Kidney epithelial cell (primary cell): Measurements from ENCODE around the gene SLC5A3. TPM values are rescaled to one million over a fixed set of nuclear protein-coding genes. Genes with fewer than 3 reads are reported as not detected.

Experiments
- DNase-seq: peaks from one replicate; pipeline ENCODE4 v3.0.0-alpha.2; 2010; ENCODE audit warnings: low read depth
- H3K27me3 ChIP-seq: 2 replicates; pipeline ENCODE4 v1.6.0; 2011; ENCODE audit warnings: low read length; ENCODE audit not compliant: control insufficient read depth, insufficient read depth
- H3K36me3 ChIP-seq: 2 replicates; pipeline ENCODE4 v1.5.1; 2011; ENCODE audit warnings: low read length; ENCODE audit not compliant: control insufficient read depth, insufficient read depth
- H3K4me3 ChIP-seq: 2 replicates; pipeline ENCODE4 v1.5.1; 2011; ENCODE audit warnings: low read depth, mild to moderate bottlenecking, control low read depth, low read length
- CTCF ChIP-seq: IDR thresholded peaks from 2 replicates; pipeline ENCODE4 v1.5.1; 2011; ENCODE audit warnings: mild to moderate bottlenecking, moderate library complexity, low read length, control low read depth, inconsistent platforms; ENCODE audit not compliant: insufficient read depth, poor library complexity, severe bottlenecking
- total RNA-seq: library from RNA; depleted of rRNA; stranded (reverse); fragments of >200 nt; gene quantifications from 2 replicates; pipeline ENCODE4 v1.2.3, GENCODE V29; 2015

Gene SLC5A3
- total RNA-seq, 1 donor from 2014 or later = 11.8 TPM

GRCh38 chr21:34094949-34095348 lies 21.6 kb downstream of the SLC5A3 start:
- peaks cover 6% of the 10 kb centered on the region for H3K36me3 ChIP-seq
- no peaks in the 10 kb centered on the region for H3K27me3 ChIP-seq
- H3K4me3 ChIP-seq = no peak overlapping the region
- no peak for DNase-seq
- no peak for TF ChIP-seq CTCF

GRCh38 chr21:34097442-34097841 lies 24.1 kb downstream of the SLC5A3 start:
- no peak for DNase-seq
- Histone ChIP-seq H3K27me3 (no peaks in the 10 kb centered on the region), H3K4me3 (no peak overlapping the region), H3K36me3 (peaks cover 6% of the 10 kb centered on the region)
- TF ChIP-seq CTCF = no peak

GRCh38 chr21:34100337-34100736 lies 27.0 kb downstream of the SLC5A3 start:
- H3K4me3 ChIP-seq = no peak overlapping the region
- DNase-seq = no peak
- TF ChIP-seq CTCF = no peak
- no peaks in the 10 kb centered on the region for H3K27me3 ChIP-seq
- peaks cover 3% of the 10 kb centered on the region for H3K36me3 ChIP-seq

- no peak for TF ChIP-seq CTCF
- no peak for DNase-seq
- Histone ChIP-seq H3K27me3 (no peaks in the 10 kb centered on the region), H3K4me3 (no peak overlapping the region), H3K36me3 (peaks cover 1% of the 10 kb centered on the region)
These were observed 27.4 kb downstream of the SLC5A3 start for GRCh38 chr21:34100790-34101189.

GRCh38 chr21:34105947-34106541 lies 32.7 kb downstream of the SLC5A3 start:
- Histone ChIP-seq H3K4me3 (no peak overlapping the region), H3K36me3 (no peaks in the 10 kb centered on the region), H3K27me3 (no peaks in the 10 kb centered on the region)
- TF ChIP-seq CTCF = no peak
- DNase-seq = no peak

- H3K4me3 ChIP-seq = no peak overlapping the region
- no peaks in the 10 kb centered on the region for H3K27me3 ChIP-seq
- DNase-seq = no peak
- H3K36me3 ChIP-seq = no peaks in the 10 kb centered on the region
- no peak for TF ChIP-seq CTCF
These were observed 34.2 kb downstream of the SLC5A3 start for GRCh38 chr21:34107606-34108005.
